ENCODE measurements around the gene KIF16B. TPM values are rescaled to one million over a fixed set of nuclear protein-coding genes. Genes with fewer than 3 reads are reported as not detected.

KIF16B gene
- total and polyA plus RNA-seq, 9 of the 15 experiments (the other 6 are each of a cell fraction or from before 2014, with no cell fraction given): 1.00 to 10.6 (median 8.5) TPM

- no peak for TF ChIP-seq HMGXB4 (CRISPR knock-in tag; IDR thresholded peaks at IDR 0.05)
- no peak for TF ChIP-seq MAFK (IDR thresholded peaks at IDR 0.05; ENCODE audit: low read length)
- TF ChIP-seq MAZ (CRISPR knock-in tag; conservative IDR thresholded peaks at IDR 0.05 in 1 of 2, IDR thresholded peaks at IDR 0.05 in 1 of 2): peak; percentile 26 to 48; a peak in 1 of 4 replicates
- 0 out of 2 replicates have a peak, but pooled peaks have one; percentile 5 for TF ChIP-seq ZNF121 (CRISPR knock-in tag; conservative IDR thresholded peaks at IDR 0.05)
- peak; percentile 41 to 50; a peak in 1 of 4 replicates for TF ChIP-seq KDM1A (IDR thresholded peaks at IDR 0.05)
- no peak for TF ChIP-seq SREBF2 (CRISPR knock-in tag; IDR thresholded peaks at IDR 0.05)
- TF ChIP-seq ZBTB2 (IDR thresholded peaks at IDR 0.05): peak; percentile 69; the same call in 1 of the 2 replicates
- no peak for TF ChIP-seq MTA2 (IDR thresholded peaks at IDR 0.05; ENCODE audit: low read depth)
- peak; percentile 53 to 71 for TF ChIP-seq MNT (conservative IDR thresholded peaks at IDR 0.05)
- no peak for TF ChIP-seq ZNF766 (CRISPR knock-in tag; conservative IDR thresholded peaks at IDR 0.05)
- TF ChIP-seq RBFOX2 (IDR thresholded peaks at IDR 0.05; ENCODE audit: low read depth, low read length): peak; percentile 65
- 0 out of 4 replicates have a peak, but pooled peaks of 1 of the 2 experiments have one; percentile 15 for TF ChIP-seq UBTF (IDR thresholded peaks at IDR 0.05; ENCODE audit: borderline replicate concordance in 1 of 2, low read depth in 2 of 2, low read length in 2 of 2)
- TF ChIP-seq MBD2 (IDR thresholded peaks at IDR 0.05; ENCODE audit: borderline replicate concordance, low read depth): no peak
- peak; percentile 40; the same call in 1 of the 2 replicates for TF ChIP-seq ADNP (tag; IDR thresholded peaks at IDR 0.05)
- TF ChIP-seq NEUROD1 (IDR thresholded peaks at IDR 0.05; ENCODE audit: borderline replicate concordance, low read depth, low read length, partially characterized antibody): peak; percentile 92
- no peak for TF ChIP-seq ZNF175 (CRISPR knock-in tag; IDR thresholded peaks at IDR 0.05; ENCODE audit: low read depth)
- no peak for TF ChIP-seq BHLHE40 (IDR thresholded peaks at IDR 0.05; ENCODE audit: low read length)
- no peak for TF ChIP-seq ESRRB (CRISPR knock-in tag; IDR thresholded peaks at IDR 0.05; ENCODE audit: borderline replicate concordance)
Observed at GRCh38 chr20:16574656-16575355, 1.6 kb upstream of the KIF16B start (continued).
